Tibial nerve (tissue), 4 donors: ENCODE results near the gene INO80E. TPM values are rescaled to one million over a fixed set of nuclear protein-coding genes. Genes with fewer than 3 reads are reported as not detected.

Source experiments
- DNase-seq, 2 donors: peaks; one replicate each; pipeline ENCODE4 v3.0.0-alpha.2; 2019; ENCODE audit warnings: low spot score in 2 of 2
- H3K27ac ChIP-seq, 4 donors: fragments of 200-600 bp; sonication (generic) in 3 of 4; one replicate each; pipeline ENCODE4 v1.5.1; 2017 to 2019; ENCODE audit warnings: mild to moderate bottlenecking in 1 of 4
- H3K27me3 ChIP-seq, 2 donors: fragments of 200-600 bp; sonication (generic) in 1 of 2; one replicate each; pipeline versions ENCODE4 v1.5.1 to v1.6.0; 2017 to 2019
- H3K36me3 ChIP-seq, 3 donors: fragments of 200-600 bp; sonication (generic); one replicate each; pipeline ENCODE4 v1.5.1; 2018 to 2019
- H3K4me1 ChIP-seq, 4 donors: fragments of 200-600 bp; sonication (generic) in 3 of 4; one replicate each; pipeline ENCODE4 v1.5.1; 2017 to 2019
- H3K4me3 ChIP-seq, 4 donors: fragments of 200-600 bp; sonication (generic) in 3 of 4; one replicate each; pipeline ENCODE4 v1.5.1; 2017 to 2019; ENCODE audit warnings: mild to moderate bottlenecking in 1 of 4, moderate library complexity in 1 of 4
- H3K9me3 ChIP-seq, 4 donors: fragments of 200-600 bp; sonication (generic) in 3 of 4; one replicate each; pipeline ENCODE4 v1.5.1; 2017 to 2019
- CTCF ChIP-seq, 5 experiments: fragments of 200-600 bp in 3 of 5; fragments of 450-650 bp in 2 of 5; sonication (generic) in 3 of 5; IDR thresholded peaks; one replicate each; pipeline ENCODE4 v1.5.1; 2016 to 2019; ENCODE audit warnings: antibody characterized with exemption in 5 of 5, mild to moderate bottlenecking in 3 of 5, moderate library complexity in 2 of 5
- EP300 ChIP-seq, 2 donors: sonication (generic); formaldehyde crosslinking; IDR thresholded peaks; one replicate each; pipeline ENCODE4 v1.6.1; 2017; ENCODE audit warnings: antibody characterized with exemption in 2 of 2, mild to moderate bottlenecking in 1 of 2
- WGBS, 2 donors: methylation state at CpG; one replicate each; pipeline ENCODE4 v1.1.5; 2018; 5-methylcytosine and 5-hydroxymethylcytosine counted together
- total RNA-seq, 4 donors: library from RNA; depleted of rRNA; stranded (reverse); fragments of >200 nt; gene quantifications; one replicate each; pipeline ENCODE4 v1.1.0, GENCODE V29; 2016

The INO80E gene
- total RNA-seq, 4 donors from 2014 or later, result 36.6 to 60.4 (median 51.6) TPM

- TF ChIP-seq CTCF (IDR thresholded peaks at IDR 0.05), result peak in 1 of 5 experiments; percentile 24
- TF ChIP-seq EP300 (IDR thresholded peaks at IDR 0.05), result no peak
- 39 to 40% methylated on average over 10 of the region's 10 CpGs for WGBS, 2 donors
- Histone ChIP-seq H3K36me3 (no peaks in the 10 kb centered on the region), H3K9me3 (no peaks in the 10 kb centered on the region), H3K4me3 (no peak overlapping the region), H3K27ac (no peak overlapping the region), H3K4me1 (peaks cover 0 to 26% (median 13%) of the 10 kb centered on the region in 4 donors), H3K27me3 (no peaks in the 10 kb centered on the region)
- DNase-seq, result no peak
Observed at GRCh38 chr16:30054959-30055553, 59.0 kb downstream of the INO80E start.

Other genes starting within 250 kb of the INO80E start
- not detected for gene ZG16, start 218.0 kb upstream of the INO80E start, total RNA-seq
- gene KIF22, start 205.5 kb upstream of the INO80E start, total RNA-seq, result 10 to 100 TPM; 19.9 to 42.8 (median 40.5) TPM
- 10 to 100 TPM; 40.0 to 75.9 (median 62.0) TPM for gene MAZ, start 189.7 kb upstream of the INO80E start, total RNA-seq
- 10 to 100 TPM; 10.0 to 28.4 (median 18.5) TPM for gene PRRT2, start 184.0 kb upstream of the INO80E start, total RNA-seq
- gene PAGR1, start 180.1 kb upstream of the INO80E start, total RNA-seq, result 10 to 100 TPM; 40.8 to 70.7 (median 61.0) TPM
- gene MVP, start 175.8 kb upstream of the INO80E start, total RNA-seq, result 100 to 1,000 TPM; 113 to 247 (median 177) TPM
- gene CDIPT, start 133.0 kb upstream of the INO80E start, total RNA-seq, result 100 to 1,000 TPM in 2 of 4 donors, 10 to 100 TPM in 2; 80.0 to 121 (median 94.8) TPM
- gene SEZ6L2, start 96.7 kb upstream of the INO80E start, total RNA-seq, result 1 to 10 TPM in 2 of 4 donors, under 1 TPM in 2; 0.84 to 4.9 (median 1.3) TPM
- 1 to 10 TPM in 3 of 4 donors, under 1 TPM in 1; 0.90 to 5.7 (median 3.9) TPM for gene ASPHD1, start 95.8 kb upstream of the INO80E start, total RNA-seq
- 10 to 100 TPM; 31.0 to 81.0 (median 38.7) TPM for gene KCTD13, start 70.0 kb upstream of the INO80E start, total RNA-seq
- gene TMEM219, start 34.2 kb upstream of the INO80E start, total RNA-seq, result 100 to 1,000 TPM in 2 of 4 donors, 10 to 100 TPM in 2; 83.1 to 144 (median 103) TPM
- gene TAOK2, start 22.4 kb upstream of the INO80E start, total RNA-seq, result 10 to 100 TPM; 51.3 to 88.8 (median 66.0) TPM
- gene HIRIP3, start 624 bp upstream of the INO80E start, total RNA-seq, result 10 to 100 TPM; 12.6 to 26.7 (median 22.6) TPM
- 1 to 10 TPM in 2 of 4 donors, under 1 TPM in 2; 0.44 to 4.2 (median 1.7) TPM for gene DOC2A, start 14.8 kb downstream of the INO80E start, total RNA-seq
- not detected for gene C16orf92, start 27.0 kb downstream of the INO80E start, total RNA-seq
- not detected for gene TLCD3B, start 35.0 kb downstream of the INO80E start, total RNA-seq
- 100 to 1,000 TPM; 474 to 649 (median 487) TPM for gene ALDOA, start 69.5 kb downstream of the INO80E start, total RNA-seq
- 10 to 100 TPM; 21.1 to 54.3 (median 34.3) TPM for gene PPP4C, start 79.8 kb downstream of the INO80E start, total RNA-seq
- 1 to 10 TPM in 1 of 4 donors, under 1 TPM in 2, not detected in 1; 0.66 to 1.5 (median 0.84) TPM for gene TBX6, start 95.7 kb downstream of the INO80E start, total RNA-seq
- 100 to 1,000 TPM in 2 of 4 donors, 10 to 100 TPM in 2; 81.9 to 197 (median 122) TPM for gene YPEL3, start 100.0 kb downstream of the INO80E start, total RNA-seq
- 1 to 10 TPM; 2.8 to 5.2 (median 4.6) TPM for gene GDPD3, start 117.3 kb downstream of the INO80E start, total RNA-seq
- gene MAPK3, start 127.0 kb downstream of the INO80E start, total RNA-seq, result 10 to 100 TPM; 65.5 to 93.0 (median 79.5) TPM
- gene CORO1A, start 187.4 kb downstream of the INO80E start, total RNA-seq, result 10 to 100 TPM; 35.0 to 66.9 (median 47.1) TPM
- 100 to 1,000 TPM; 218 to 491 (median 322) TPM for gene BOLA2B, start 197.4 kb downstream of the INO80E start, total RNA-seq
- 10 to 100 TPM; 45.7 to 68.7 (median 52.8) TPM for gene SLX1A, start 197.6 kb downstream of the INO80E start, total RNA-seq
- gene SULT1A3, start 203.0 kb downstream of the INO80E start, total RNA-seq, result 10 to 100 TPM in 3 of 4 donors, 1 to 10 TPM in 1; 9.8 to 55.3 (median 32.9) TPM